Lower lobe of right lung (tissue), 2 donors: ENCODE data around the gene IRX2. TPM values are rescaled to one million over a fixed set of nuclear protein-coding genes. Genes with fewer than 3 reads are reported as not detected.

Experiments used
- ATAC-seq, 2 donors: fragments of 200-7000 bp; cut with Tn5 transposase; one replicate each; pipeline ENCODE4 v1.9.1; 2020 to 2022; ENCODE audit warnings: mild to moderate bottlenecking in 2 of 2, moderate library complexity in 2 of 2
- DNase-seq: peaks from one replicate; pipeline ENCODE4 v3.0.0-alpha.2; 2020
- H3K27ac ChIP-seq: fragments of 200-600 bp; one replicate; pipeline ENCODE4 v1.8.0; 2022
- H3K27me3 ChIP-seq: fragments of 200-600 bp; one replicate; pipeline ENCODE4 v1.8.0; 2022; ENCODE audit warnings: low read depth
- H3K36me3 ChIP-seq: fragments of 200-600 bp; one replicate; pipeline ENCODE4 v1.8.0; 2022; ENCODE audit warnings: mild to moderate bottlenecking
- H3K4me1 ChIP-seq: fragments of 200-600 bp; one replicate; pipeline ENCODE4 v1.8.0; 2022
- H3K4me3 ChIP-seq: fragments of 200-600 bp; one replicate; pipeline ENCODE4 v1.8.0; 2022; ENCODE audit warnings: mild to moderate bottlenecking
- H3K9me3 ChIP-seq: fragments of 200-600 bp; one replicate; pipeline ENCODE4 v1.8.0; 2022
- CTCF ChIP-seq: fragments of 200-600 bp; IDR thresholded peaks from one replicate; pipeline ENCODE4 v1.8.0; 2022; ENCODE audit warnings: antibody characterized with exemption, mild to moderate bottlenecking
- intact Hi-C: fragments of 100-400 bp; cut with DNase I; formaldehyde crosslinking; loops from one replicate; pipeline ENCODE4 v1.11.0; 2022
- total RNA-seq: library from RNA; stranded (reverse); fragmentation: NEBNext Ultra II Directional; extraction: Animal tissue kit (Norgen Biotek cat#: 25700); gene quantifications from one replicate; pipeline ENCODE4 v1.2.1, GENCODE V29; 2021
- donor health status: DM: no; HTN: yes; CAD: no; lungs with severe emphysema.

Gene IRX2
- total RNA-seq, 1 donor from 2014 or later = 52.1 TPM

GRCh38 chr5:2782658-2783057, 31.2 kb upstream of the IRX2 start:
- intact Hi-C loops = no loop called here
- Histone ChIP-seq H3K27me3 (no peaks in the 10 kb centered on the region), H3K27ac (no peak overlapping the region), H3K4me3 (no peak overlapping the region), H3K9me3 (peaks cover 5% of the 10 kb centered on the region), H3K36me3 (no peaks in the 10 kb centered on the region), H3K4me1 (no peaks in the 10 kb centered on the region)
- DNase-seq (no peak), ATAC-seq (peak; percentile 39 to 42)
- TF ChIP-seq CTCF = no peak

- H3K9me3 ChIP-seq = peaks cover 2% of the 10 kb centered on the region
- ATAC-seq = peak; percentile 97
- H3K4me1 ChIP-seq = no peaks in the 10 kb centered on the region
- intact Hi-C loops = no loop called here
- no peaks in the 10 kb centered on the region for H3K27me3 ChIP-seq
- H3K36me3 ChIP-seq = no peaks in the 10 kb centered on the region
- H3K4me3 ChIP-seq = no peak overlapping the region
- H3K27ac ChIP-seq = peak overlapping the region; percentile 59
- no peak for TF ChIP-seq CTCF
- DNase-seq = peak; percentile 93
These were observed 29.1 kb upstream of the IRX2 start for GRCh38 chr5:2780421-2781171.

- DNase-seq (no peak), ATAC-seq (no peak)
- Histone ChIP-seq H3K4me1 (no peaks in the 10 kb centered on the region), H3K9me3 (no peaks in the 10 kb centered on the region), H3K4me3 (no peak overlapping the region), H3K27ac (peak overlapping the region; percentile 73), H3K36me3 (no peaks in the 10 kb centered on the region), H3K27me3 (no peaks in the 10 kb centered on the region)
- TF ChIP-seq CTCF = no peak
- intact Hi-C loops = no loop called here
These were observed 28.0 kb upstream of the IRX2 start for GRCh38 chr5:2779459-2779858.

GRCh38 chr5:2776337-2777302, 25.1 kb upstream of the IRX2 start:
- Histone ChIP-seq H3K4me1 (no peaks in the 10 kb centered on the region), H3K36me3 (no peaks in the 10 kb centered on the region), H3K4me3 (no peak overlapping the region), H3K27ac (no peak overlapping the region), H3K9me3 (no peaks in the 10 kb centered on the region), H3K27me3 (no peaks in the 10 kb centered on the region)
- TF ChIP-seq CTCF = no peak
- intact Hi-C loops = no loop called here
- no peak for DNase-seq
- ATAC-seq = no peak

- Histone ChIP-seq H3K36me3 (no peaks in the 10 kb centered on the region), H3K9me3 (no peaks in the 10 kb centered on the region), H3K4me3 (no peak overlapping the region), H3K27ac (no peak overlapping the region), H3K4me1 (no peaks in the 10 kb centered on the region), H3K27me3 (no peaks in the 10 kb centered on the region)
- ATAC-seq (no peak), DNase-seq (no peak)
- TF ChIP-seq CTCF = no peak
- intact Hi-C loops = no loop called here
These were observed 21.9 kb upstream of the IRX2 start for GRCh38 chr5:2773327-2773726.
